ENCODE data around the gene TMED10. TPM values are rescaled to one million over a fixed set of nuclear protein-coding genes. Genes with fewer than 3 reads are reported as not detected.

TMED10 gene
- total RNA-seq, 4 donors from 2014 or later: 58.6 to 181 (median 115) TPM

DNA sequence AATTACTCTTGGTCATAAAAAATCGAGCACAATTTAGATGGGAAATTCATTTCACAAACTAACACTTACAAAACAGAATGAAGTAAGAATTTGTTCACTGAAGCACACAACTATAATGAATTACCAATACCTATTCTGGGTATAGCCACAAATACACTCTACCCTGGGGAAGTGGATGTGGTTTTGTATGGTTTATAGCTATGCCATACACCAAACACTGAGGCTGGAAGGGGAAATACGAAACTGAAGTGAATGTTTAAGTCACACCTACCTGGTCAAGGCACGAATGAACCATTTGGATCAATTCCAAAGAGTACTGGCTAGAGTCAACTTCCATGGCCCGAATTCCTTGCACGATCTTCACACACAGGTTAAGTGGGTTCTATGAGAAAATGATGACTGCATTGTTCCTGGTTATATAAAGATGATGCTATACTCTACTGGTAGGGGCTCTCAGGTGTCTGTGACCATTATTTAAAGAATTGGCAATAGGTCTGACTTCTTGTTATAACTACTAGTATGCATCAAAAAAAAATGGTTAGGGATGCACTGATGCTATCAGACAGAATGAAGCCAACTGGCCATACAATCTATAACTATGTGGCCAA, 62.4 kb downstream of the TMED10 start:
- no peaks in the 10 kb centered on the region for H3K27me3 ChIP-seq
- DNase-seq: no peak
- TF ChIP-seq, protein P1, sequence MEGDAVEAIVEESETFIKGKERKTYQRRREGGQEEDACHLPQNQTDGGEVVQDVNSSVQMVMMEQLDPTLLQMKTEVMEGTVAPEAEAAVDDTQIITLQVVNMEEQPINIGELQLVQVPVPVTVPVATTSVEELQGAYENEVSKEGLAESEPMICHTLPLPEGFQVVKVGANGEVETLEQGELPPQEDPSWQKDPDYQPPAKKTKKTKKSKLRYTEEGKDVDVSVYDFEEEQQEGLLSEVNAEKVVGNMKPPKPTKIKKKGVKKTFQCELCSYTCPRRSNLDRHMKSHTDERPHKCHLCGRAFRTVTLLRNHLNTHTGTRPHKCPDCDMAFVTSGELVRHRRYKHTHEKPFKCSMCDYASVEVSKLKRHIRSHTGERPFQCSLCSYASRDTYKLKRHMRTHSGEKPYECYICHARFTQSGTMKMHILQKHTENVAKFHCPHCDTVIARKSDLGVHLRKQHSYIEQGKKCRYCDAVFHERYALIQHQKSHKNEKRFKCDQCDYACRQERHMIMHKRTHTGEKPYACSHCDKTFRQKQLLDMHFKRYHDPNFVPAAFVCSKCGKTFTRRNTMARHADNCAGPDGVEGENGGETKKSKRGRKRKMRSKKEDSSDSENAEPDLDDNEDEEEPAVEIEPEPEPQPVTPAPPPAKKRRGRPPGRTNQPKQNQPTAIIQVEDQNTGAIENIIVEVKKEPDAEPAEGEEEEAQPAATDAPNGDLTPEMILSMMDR (IDR thresholded peaks at IDR 0.05): no peak
- no peak for TF ChIP-seq POLR2A (IDR thresholded peaks at IDR 0.05)
- no peaks in the 10 kb centered on the region for H3K9me3 ChIP-seq
- H3K27ac ChIP-seq: no peak overlapping the region
- no peak overlapping the region for H3K4me3 ChIP-seq
- no peaks in the 10 kb centered on the region for H3K4me1 ChIP-seq
- peaks cover 0 to 94% (median 3%) of the 10 kb centered on the region in 3 donors for H3K36me3 ChIP-seq

DNA sequence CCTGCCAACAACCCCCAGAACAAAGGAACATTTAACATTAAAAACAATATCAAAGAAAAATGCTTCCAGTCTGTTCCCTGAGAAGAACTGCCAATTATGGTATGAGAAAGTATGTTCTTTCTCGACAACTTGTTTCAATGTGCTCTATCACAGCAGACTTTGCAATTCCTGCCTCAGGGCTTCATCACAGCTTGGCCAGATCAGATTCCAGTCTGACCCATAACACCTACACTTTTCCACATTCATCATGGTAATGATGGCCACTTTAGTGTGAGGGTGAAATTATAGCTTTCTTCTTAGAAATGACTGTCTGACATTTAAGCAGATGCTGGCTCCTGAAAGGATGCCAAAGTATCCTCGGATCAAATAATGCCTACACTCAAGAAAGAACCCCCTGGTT, 66.5 kb downstream of the TMED10 start:
- no peak for TF ChIP-seq POLR2A (IDR thresholded peaks at IDR 0.05)
- TF ChIP-seq, protein P1 (IDR thresholded peaks at IDR 0.05): no peak
- Histone ChIP-seq H3K4me3 (no peak overlapping the region), H3K4me1 (no peaks in the 10 kb centered on the region), H3K9me3 (no peaks in the 10 kb centered on the region), H3K27ac (no peak overlapping the region), H3K36me3 (peaks cover 0 to 97% (median 3%) of the 10 kb centered on the region in 3 donors), H3K27me3 (no peaks in the 10 kb centered on the region)
- DNase-seq: no peak

DNA sequence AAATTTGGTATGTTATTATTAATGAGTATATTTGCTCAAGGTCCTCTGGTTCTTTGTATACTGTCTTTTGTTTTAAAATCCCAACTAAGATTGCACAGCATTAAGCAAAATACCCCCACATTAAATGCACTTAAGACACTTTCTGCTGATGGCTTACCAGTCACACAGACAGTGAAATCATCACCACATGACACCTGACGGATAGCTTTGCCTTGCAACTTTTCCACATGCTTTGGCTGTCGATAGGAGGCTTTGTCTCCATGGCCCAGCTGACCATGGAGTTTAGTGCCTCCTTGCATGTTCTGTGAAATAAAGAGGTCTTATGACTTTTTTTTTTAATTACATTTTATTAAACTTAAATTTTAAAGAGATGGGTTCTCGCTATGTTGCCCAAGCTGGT, 69.2 kb downstream of the TMED10 start:
- H3K27ac ChIP-seq: no peak overlapping the region
- no peak for DNase-seq
- no peaks in the 10 kb centered on the region for H3K9me3 ChIP-seq
- H3K27me3 ChIP-seq: no peaks in the 10 kb centered on the region
- H3K4me3 ChIP-seq: no peak overlapping the region
- TF ChIP-seq, protein P1 (IDR thresholded peaks at IDR 0.05): no peak
- TF ChIP-seq POLR2A (IDR thresholded peaks at IDR 0.05): no peak
- peaks cover 0 to 93% (median 0%) of the 10 kb centered on the region in 3 donors for H3K36me3 ChIP-seq
- no peaks in the 10 kb centered on the region for H3K4me1 ChIP-seq

DNA sequence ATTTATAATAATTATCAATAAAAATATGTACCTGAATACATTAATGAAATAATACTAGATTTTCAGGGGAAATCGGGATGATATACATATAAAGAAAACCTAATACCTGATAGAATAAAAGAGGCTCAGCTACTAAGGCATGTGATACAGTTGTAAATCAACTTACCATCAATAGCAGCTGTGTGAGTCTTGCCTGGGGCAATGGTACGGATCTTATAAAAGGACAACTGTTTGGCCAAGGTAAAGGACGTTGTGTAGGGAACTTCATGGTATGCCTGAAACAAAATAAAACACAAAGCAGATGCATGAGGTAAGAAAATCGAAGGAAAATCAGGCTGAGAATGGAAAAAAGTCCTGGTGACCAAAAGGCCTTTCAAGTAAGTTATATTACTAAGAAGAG, 74.9 kb downstream of the TMED10 start:
- DNase-seq: no peak
- Histone ChIP-seq H3K4me3 (no peak overlapping the region), H3K36me3 (peaks cover 0 to 85% (median 0%) of the 10 kb centered on the region in 3 donors), H3K9me3 (no peaks in the 10 kb centered on the region), H3K27ac (no peak overlapping the region), H3K27me3 (no peaks in the 10 kb centered on the region), H3K4me1 (no peaks in the 10 kb centered on the region)
- no peak for TF ChIP-seq POLR2A (IDR thresholded peaks at IDR 0.05)
- TF ChIP-seq, protein P1 (IDR thresholded peaks at IDR 0.05): no peak

DNA sequence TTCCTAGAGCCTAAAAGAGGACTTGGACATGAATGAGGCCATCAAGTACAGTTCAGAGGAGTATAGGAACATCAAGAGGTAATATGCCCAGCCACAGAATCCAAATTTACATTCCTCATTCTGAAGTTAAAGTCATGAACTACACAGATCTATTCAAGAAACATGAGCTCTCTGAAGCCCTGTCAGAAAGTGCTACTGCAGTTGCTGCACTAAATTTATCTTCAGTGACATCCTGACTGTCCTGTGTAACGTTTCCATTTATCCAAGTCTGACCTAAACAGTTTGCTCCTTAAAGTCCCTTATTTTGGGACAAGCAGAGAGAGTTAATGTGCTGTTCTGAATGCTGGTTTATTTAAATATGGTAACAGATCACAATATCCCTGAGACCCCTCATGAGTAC, 77.7 kb downstream of the TMED10 start:
- H3K36me3 ChIP-seq: peaks cover 0 to 86% (median 0%) of the 10 kb centered on the region in 3 donors
- H3K9me3 ChIP-seq: no peaks in the 10 kb centered on the region
- H3K27me3 ChIP-seq: no peaks in the 10 kb centered on the region
- DNase-seq: no peak
- H3K4me3 ChIP-seq: no peak overlapping the region
- no peaks in the 10 kb centered on the region for H3K4me1 ChIP-seq
- TF ChIP-seq, protein P1 (IDR thresholded peaks at IDR 0.05): no peak
- TF ChIP-seq POLR2A (IDR thresholded peaks at IDR 0.05): no peak
- H3K27ac ChIP-seq: peak overlapping the region in 1 of 4 donors; percentile 5
